Esophagus muscularis mucosa (tissue), 3 donors: ENCODE results near the gene PPP1R3A.

ENCODE experiments used
- CTCF ChIP-seq, 3 experiments: fragments of 200-600 bp in 2 of 3; fragments of 450-650 bp in 1 of 3; sonication (generic) in 2 of 3; IDR thresholded peaks; one replicate each; pipeline ENCODE4 v1.5.1; 2017 to 2019; ENCODE audit warnings: antibody characterized with exemption in 3 of 3, mild to moderate bottlenecking in 2 of 3, moderate library complexity in 1 of 3
- POLR2A ChIP-seq: fragments of 450-650 bp; IDR thresholded peaks from one replicate; pipeline ENCODE4 v1.6.1; 2017; ENCODE audit warnings: antibody characterized with exemption, moderate library complexity, mild to moderate bottlenecking, low read depth
- POLR2AphosphoS5 ChIP-seq, 2 donors: sonication (generic); formaldehyde crosslinking; IDR thresholded peaks; one replicate each; pipeline ENCODE4 v1.6.1; 2017; ENCODE audit warnings: antibody characterized with exemption in 2 of 2

GRCh38 chr7:113832196-113832745 is 86.5 kb downstream of the PPP1R3A start:
- TF ChIP-seq CTCF (IDR thresholded peaks at IDR 0.05) (no peak), POLR2AphosphoS5 (IDR thresholded peaks at IDR 0.05) (no peak), POLR2A (no peak)
